Measurements from ENCODE around the gene HAND1.

Gene HAND1

GRCh38 chr5:154514331-154514730 is 36.3 kb upstream of the HAND1 start:
- no peak for DNase-seq (ENCODE audit: low spot score)
- Histone ChIP-seq H3K27ac (no peak overlapping the region), H3K4me3 (no peak overlapping the region)
- TF ChIP-seq CTCF (IDR thresholded peaks at IDR 0.05) = no peak

- no peak for TF ChIP-seq CTCF (IDR thresholded peaks at IDR 0.05)
- no peak for DNase-seq (ENCODE audit: low spot score)
- Histone ChIP-seq H3K27ac (no peak overlapping the region), H3K4me3 (no peak overlapping the region)
Observed at GRCh38 chr5:154513669-154514084, 35.6 kb upstream of the HAND1 start.

GRCh38 chr5:154511984-154512383 is 34.0 kb upstream of the HAND1 start:
- no peak for TF ChIP-seq CTCF (IDR thresholded peaks at IDR 0.05)
- Histone ChIP-seq H3K4me3 (no peak overlapping the region), H3K27ac (no peak overlapping the region)
- no peak for DNase-seq (ENCODE audit: low spot score)

- no peak for DNase-seq (ENCODE audit: low spot score)
- TF ChIP-seq CTCF (IDR thresholded peaks at IDR 0.05) = no peak
- Histone ChIP-seq H3K27ac (no peak overlapping the region), H3K4me3 (no peak overlapping the region)
Observed at GRCh38 chr5:154509784-154510555, 31.9 kb upstream of the HAND1 start.

- H3K27ac ChIP-seq = no peak overlapping the region
- no peak for TF ChIP-seq CTCF (IDR thresholded peaks at IDR 0.05)
- no peak for DNase-seq (ENCODE audit: low spot score)
- no peak overlapping the region for H3K4me3 ChIP-seq
Observed at GRCh38 chr5:154508114-154508513, 30.1 kb upstream of the HAND1 start.

GRCh38 chr5:154506716-154507080 is 28.7 kb upstream of the HAND1 start:
- Histone ChIP-seq H3K27ac (no peak overlapping the region), H3K4me3 (no peak overlapping the region)
- no peak for DNase-seq (ENCODE audit: low spot score)
- TF ChIP-seq CTCF (IDR thresholded peaks at IDR 0.05) = no peak

- DNase-seq (ENCODE audit: low spot score) = no peak
- no peak for TF ChIP-seq CTCF (IDR thresholded peaks at IDR 0.05)
Observed at GRCh38 chr5:154506049-154506715, 28.2 kb upstream of the HAND1 start.

More at GRCh38 chr5:154506049-154506715, 28.2 kb upstream of the HAND1 start:
- Histone ChIP-seq H3K4me3 (no peak overlapping the region), H3K27ac (no peak overlapping the region)

All from coronary artery (tissue), 2 donors.